ENCODE data around the gene SYT1.

DNA sequence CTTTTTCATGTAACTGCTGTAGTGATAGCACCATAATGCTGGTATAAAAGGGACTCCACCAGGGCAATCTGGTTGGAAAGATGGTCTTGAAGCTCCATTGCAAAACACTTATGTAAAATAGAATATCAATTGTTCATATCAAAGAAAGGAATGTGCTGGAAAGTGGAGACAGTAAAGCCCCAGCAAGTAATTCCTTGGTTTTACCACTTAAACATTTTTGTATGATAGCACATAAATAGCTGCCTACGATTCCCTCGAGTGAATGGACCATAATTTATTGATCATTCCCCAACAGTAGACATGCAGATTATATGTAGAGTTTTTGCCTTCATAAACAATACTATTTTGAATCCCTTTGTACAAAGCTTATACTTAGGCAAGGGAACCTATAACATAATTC is 550.7 kb downstream of the SYT1 start:
- TF ChIP-seq, protein P1, sequence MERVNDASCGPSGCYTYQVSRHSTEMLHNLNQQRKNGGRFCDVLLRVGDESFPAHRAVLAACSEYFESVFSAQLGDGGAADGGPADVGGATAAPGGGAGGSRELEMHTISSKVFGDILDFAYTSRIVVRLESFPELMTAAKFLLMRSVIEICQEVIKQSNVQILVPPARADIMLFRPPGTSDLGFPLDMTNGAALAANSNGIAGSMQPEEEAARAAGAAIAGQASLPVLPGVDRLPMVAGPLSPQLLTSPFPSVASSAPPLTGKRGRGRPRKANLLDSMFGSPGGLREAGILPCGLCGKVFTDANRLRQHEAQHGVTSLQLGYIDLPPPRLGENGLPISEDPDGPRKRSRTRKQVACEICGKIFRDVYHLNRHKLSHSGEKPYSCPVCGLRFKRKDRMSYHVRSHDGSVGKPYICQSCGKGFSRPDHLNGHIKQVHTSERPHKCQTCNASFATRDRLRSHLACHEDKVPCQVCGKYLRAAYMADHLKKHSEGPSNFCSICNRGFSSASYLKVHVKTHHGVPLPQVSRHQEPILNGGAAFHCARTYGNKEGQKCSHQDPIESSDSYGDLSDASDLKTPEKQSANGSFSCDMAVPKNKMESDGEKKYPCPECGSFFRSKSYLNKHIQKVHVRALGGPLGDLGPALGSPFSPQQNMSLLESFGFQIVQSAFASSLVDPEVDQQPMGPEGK (CRISPR knock-in tag; IDR thresholded peaks at IDR 0.05; ENCODE audit: borderline replicate concordance): no peak
- TF ChIP-seq, protein P2, sequence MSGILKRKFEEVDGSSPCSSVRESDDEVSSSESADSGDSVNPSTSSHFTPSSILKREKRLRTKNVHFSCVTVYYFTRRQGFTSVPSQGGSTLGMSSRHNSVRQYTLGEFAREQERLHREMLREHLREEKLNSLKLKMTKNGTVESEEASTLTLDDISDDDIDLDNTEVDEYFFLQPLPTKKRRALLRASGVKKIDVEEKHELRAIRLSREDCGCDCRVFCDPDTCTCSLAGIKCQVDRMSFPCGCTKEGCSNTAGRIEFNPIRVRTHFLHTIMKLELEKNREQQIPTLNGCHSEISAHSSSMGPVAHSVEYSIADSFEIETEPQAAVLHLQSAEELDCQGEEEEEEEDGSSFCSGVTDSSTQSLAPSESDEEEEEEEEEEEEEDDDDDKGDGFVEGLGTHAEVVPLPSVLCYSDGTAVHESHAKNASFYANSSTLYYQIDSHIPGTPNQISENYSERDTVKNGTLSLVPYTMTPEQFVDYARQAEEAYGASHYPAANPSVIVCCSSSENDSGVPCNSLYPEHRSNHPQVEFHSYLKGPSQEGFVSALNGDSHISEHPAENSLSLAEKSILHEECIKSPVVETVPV (CRISPR knock-in tag; IDR thresholded peaks at IDR 0.05): no peak
- TF ChIP-seq ARNTL (CRISPR knock-in tag; IDR thresholded peaks at IDR 0.05; ENCODE audit: borderline replicate concordance, low read depth) (no peak), OSR1 (CRISPR knock-in tag; IDR thresholded peaks at IDR 0.05) (no peak), BACH2 (CRISPR knock-in tag; IDR thresholded peaks at IDR 0.05; ENCODE audit: borderline replicate concordance) (no peak), ISL1 (CRISPR knock-in tag; IDR thresholded peaks at IDR 0.05) (no peak), ESRRG (CRISPR knock-in tag; IDR thresholded peaks at IDR 0.05) (no peak), ZC3H10 (CRISPR knock-in tag; IDR thresholded peaks at IDR 0.05) (no peak), TCF4 (CRISPR knock-in tag; IDR thresholded peaks at IDR 0.05; ENCODE audit: borderline replicate concordance) (no peak)
- TF ChIP-seq, protein P3, sequence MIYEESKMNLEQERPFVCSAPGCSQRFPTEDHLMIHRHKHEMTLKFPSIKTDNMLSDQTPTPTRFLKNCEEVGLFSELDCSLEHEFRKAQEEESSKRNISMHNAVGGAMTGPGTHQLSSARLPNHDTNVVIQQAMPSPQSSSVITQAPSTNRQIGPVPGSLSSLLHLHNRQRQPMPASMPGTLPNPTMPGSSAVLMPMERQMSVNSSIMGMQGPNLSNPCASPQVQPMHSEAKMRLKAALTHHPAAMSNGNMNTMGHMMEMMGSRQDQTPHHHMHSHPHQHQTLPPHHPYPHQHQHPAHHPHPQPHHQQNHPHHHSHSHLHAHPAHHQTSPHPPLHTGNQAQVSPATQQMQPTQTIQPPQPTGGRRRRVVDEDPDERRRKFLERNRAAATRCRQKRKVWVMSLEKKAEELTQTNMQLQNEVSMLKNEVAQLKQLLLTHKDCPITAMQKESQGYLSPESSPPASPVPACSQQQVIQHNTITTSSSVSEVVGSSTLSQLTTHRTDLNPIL (CRISPR knock-in tag; IDR thresholded peaks at IDR 0.05; ENCODE audit: low read depth): no peak

Measured in SK-N-SH treated with all-trans-retinoic acid at 6 μM for 48 hours (cell line).